WI38 (cell line): Measurements from ENCODE around the gene C1QTNF8.

Source experiments
- H3K4me3 ChIP-seq: 2 replicates; pipeline ENCODE4 v1.5.1; 2011; ENCODE audit warnings: low read depth, mild to moderate bottlenecking, control low read depth, low read length
- TF ChIP-seq, protein P1 (sequence below): IDR thresholded peaks from 2 replicates; pipeline ENCODE4 v1.5.1; 2012; ENCODE audit warnings: low read depth, mild to moderate bottlenecking, control low read depth, low read length

The C1QTNF8 gene

DNA sequence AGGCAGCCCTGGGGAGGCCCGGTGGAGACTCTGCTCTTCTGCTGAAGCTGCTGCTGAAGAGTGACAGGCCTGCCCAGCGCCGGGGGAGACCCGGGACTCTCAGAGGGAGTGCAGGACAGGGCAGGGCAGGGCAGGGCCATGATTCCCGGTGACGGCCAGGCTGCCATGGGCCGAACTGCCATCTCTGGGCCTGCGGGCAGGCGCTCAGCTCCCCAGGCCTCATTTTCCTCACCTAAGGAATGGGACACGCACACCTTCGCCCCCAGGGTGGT, 46.1 kb downstream of the C1QTNF8 start:
- no peak overlapping the region for H3K4me3 ChIP-seq
- TF ChIP-seq, protein P1, sequence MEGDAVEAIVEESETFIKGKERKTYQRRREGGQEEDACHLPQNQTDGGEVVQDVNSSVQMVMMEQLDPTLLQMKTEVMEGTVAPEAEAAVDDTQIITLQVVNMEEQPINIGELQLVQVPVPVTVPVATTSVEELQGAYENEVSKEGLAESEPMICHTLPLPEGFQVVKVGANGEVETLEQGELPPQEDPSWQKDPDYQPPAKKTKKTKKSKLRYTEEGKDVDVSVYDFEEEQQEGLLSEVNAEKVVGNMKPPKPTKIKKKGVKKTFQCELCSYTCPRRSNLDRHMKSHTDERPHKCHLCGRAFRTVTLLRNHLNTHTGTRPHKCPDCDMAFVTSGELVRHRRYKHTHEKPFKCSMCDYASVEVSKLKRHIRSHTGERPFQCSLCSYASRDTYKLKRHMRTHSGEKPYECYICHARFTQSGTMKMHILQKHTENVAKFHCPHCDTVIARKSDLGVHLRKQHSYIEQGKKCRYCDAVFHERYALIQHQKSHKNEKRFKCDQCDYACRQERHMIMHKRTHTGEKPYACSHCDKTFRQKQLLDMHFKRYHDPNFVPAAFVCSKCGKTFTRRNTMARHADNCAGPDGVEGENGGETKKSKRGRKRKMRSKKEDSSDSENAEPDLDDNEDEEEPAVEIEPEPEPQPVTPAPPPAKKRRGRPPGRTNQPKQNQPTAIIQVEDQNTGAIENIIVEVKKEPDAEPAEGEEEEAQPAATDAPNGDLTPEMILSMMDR = no peak

DNA sequence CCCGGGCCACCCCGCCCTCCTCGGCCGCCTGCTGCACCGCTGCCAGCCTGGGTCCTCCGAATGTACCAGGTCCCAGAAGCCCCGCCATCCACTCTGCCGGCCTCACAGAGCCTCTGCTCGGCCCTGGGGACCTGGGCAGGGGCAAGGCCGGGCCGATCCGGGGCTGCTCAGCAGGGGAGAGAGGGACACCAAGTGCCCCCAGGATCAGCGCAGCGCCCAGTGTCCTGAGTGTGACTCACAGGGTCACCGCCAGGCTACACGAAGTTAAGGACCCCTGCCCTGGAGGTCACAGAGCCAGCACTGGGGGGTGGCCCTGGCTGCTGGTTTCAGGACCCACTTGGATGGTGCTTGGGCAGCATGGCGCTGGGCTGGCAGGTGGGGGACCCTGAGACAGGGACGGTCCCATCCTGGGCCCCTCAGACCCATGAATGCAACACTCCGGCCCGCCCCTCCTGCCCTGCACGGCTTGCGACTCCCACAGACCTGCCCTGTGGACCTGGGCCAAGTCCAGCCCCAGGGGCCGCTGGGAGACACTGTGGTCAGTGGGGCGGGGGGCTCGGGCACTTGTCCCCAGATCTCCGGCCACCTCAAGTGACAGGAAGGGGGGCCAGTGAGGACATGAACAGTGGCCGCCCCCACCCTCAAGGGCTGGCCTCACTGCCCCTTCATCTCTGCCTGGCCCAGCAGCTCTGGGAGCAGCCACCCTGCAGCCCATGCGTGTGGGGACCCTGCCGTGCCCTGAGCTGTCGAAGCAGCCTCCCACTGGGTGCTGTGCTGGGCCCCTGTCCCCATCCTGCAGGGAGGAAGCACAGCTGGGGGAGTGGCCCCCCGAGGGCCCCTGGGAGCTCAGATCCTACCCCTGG, 46.7 kb downstream of the C1QTNF8 start:
- no peak overlapping the region for H3K4me3 ChIP-seq
- TF ChIP-seq, protein P1 = no peak

DNA sequence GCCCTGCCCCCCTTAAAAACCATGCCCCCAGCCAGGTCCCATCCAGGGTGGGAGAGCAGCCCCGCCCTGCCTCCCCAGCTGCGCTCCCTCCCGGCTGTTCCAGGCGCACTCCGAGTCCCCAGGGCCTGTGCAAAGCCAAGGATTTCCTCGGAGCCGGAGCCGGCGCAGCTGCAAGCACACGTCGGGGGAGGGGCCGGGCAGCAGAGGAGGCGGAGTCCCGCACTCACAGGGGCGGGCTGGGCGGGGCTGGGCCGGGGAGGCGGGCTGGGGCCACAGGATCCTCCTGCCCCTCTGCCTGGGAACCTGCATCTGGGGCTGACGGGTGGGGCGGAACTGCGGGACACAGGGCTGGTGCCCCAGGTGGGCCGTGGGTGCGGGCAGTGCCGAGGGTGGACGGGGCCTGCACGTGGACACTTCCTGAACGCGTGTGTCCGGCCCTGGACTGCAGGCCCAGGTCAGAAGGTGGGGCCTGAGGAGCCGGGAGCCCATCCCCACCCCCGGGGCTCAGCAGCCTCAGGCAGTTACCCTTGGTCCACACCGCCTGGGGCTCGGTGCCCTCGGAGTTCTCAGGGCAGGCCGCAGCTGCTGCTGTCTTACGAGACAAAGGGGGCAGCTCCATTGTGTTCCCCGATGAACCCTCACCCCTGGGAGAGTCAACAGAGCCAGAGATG, 47.5 kb downstream of the C1QTNF8 start:
- TF ChIP-seq, protein P1 = no peak
- H3K4me3 ChIP-seq = no peak overlapping the region

- H3K4me3 ChIP-seq = no peak overlapping the region
- TF ChIP-seq, protein P1 = no peak
Measured at GRCh38 chr16:1047801-1048200, 48.2 kb downstream of the C1QTNF8 start.

DNA sequence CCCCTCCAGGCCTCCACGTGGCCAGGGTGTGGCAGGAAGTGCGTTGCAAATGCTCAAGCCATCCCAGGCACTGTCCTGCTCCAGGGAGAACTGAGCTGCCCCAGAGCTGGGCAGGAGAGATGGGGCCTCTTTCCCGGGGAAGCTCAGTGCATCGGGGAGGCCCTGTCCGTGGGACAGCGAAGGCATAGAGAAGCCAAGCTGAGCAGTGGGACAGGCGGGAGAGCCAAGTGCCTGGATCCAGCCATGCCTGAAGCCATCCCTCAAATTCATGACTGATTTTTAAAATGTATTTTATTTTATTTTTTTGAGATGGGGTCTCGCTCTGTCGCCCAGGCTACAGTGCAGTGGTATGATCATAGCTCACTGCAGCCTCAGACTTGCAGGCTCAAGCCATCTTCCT, 48.9 kb downstream of the C1QTNF8 start:
- TF ChIP-seq, protein P1 = no peak

DNA sequence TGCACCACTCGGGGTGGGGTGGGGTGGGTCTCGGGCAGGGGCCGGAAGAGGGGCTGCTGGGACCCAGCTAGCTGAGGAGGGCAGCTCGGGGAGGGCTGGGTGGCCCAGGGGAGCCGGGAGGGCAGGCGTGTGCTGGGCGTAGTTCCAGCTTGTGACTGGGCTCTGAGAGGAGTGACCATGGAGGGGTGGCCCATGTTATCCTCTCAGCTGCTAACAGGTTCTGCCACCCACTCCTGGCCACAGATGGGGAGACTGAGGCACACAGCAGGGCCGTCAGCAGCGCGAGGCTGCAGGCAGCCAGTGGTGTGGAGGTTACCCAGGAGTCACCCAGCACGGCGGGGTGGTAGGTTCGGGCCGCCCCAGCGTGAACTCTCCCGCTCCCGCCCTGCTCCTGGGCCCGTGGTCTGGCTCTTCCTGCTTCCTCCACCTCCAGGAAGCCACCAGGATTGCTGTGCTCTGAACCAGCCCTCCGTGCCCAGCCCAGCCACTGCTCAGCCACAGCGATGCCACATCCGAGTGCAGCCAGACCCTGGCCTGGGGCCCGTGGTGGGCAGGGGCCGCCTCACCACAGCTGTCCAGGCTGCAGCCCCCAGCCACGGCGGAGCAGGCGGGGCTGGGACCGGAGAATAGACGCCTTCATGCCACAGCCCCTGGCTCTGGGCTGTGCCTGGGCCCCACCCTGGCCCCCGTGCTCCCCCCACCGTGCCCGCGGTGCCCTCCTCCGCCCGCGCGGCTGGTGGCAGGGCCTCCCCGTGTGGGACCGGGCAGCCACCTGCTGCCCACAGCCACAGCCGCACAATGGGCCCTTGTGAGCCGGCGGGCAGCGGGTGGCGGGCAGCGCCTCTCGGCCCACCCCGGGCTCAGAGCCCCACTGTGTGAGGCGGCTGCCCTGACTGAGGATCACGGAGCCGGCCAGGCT, 49.8 kb downstream of the C1QTNF8 start:
- no peak overlapping the region for H3K4me3 ChIP-seq
- TF ChIP-seq, protein P1 = no peak

More for the DNA sequence above, 48.9 kb downstream of the C1QTNF8 start:
- H3K4me3 ChIP-seq = no peak overlapping the region
